Colonic mucosa (tissue), 4 donors: Measurements from ENCODE around the gene OLIG2. TPM values are rescaled to one million over a fixed set of nuclear protein-coding genes. Genes with fewer than 3 reads are reported as not detected.

Experiments
- DNase-seq: peaks from one replicate; pipeline ENCODE4 v3.0.0-alpha.2; 2020
- H3K27ac ChIP-seq: fragments of 200-600 bp; one replicate; pipeline ENCODE4 v1.8.0; 2021
- H3K27me3 ChIP-seq: fragments of 200-600 bp; one replicate; pipeline ENCODE4 v1.8.0; 2021
- H3K36me3 ChIP-seq: fragments of 200-600 bp; one replicate; pipeline ENCODE4 v1.8.0; 2021
- H3K4me1 ChIP-seq: fragments of 200-600 bp; one replicate; pipeline ENCODE4 v1.8.0; 2021; ENCODE audit warnings: mild to moderate bottlenecking
- H3K4me3 ChIP-seq: fragments of 200-600 bp; one replicate; pipeline ENCODE4 v1.8.0; 2021
- H3K9ac ChIP-seq, 2 donors: one replicate each; pipeline ENCODE4 v1.7.0; 2013; ENCODE audit warnings: control low read depth in 2 of 2, low read depth in 2 of 2, low read length in 2 of 2
- H3K9me3 ChIP-seq: fragments of 200-600 bp; one replicate; pipeline ENCODE4 v1.8.0; 2021
- intact Hi-C: fragments of 100-400 bp; cut with DNase I; formaldehyde crosslinking; loops from one replicate; pipeline ENCODE4 v1.14.1; 2022
- total RNA-seq, 2 donors: library from RNA; stranded (reverse); fragmentation: NEBNext Ultra II Directional in 1 of 2; extraction: Animal tissue kit (Norgen Biotek cat#: 25700) in 1 of 2; gene quantifications; one replicate each; pipeline ENCODE4 v1.2.1, GENCODE V29; 2021
- TF ChIP-seq, protein P1 (sequence below): fragments of 200-600 bp; IDR thresholded peaks from one replicate; pipeline ENCODE4 v1.8.0; 2022; ENCODE audit warnings: antibody characterized with exemption, mild to moderate bottlenecking
- donor health status: healthy.
- donor health status: DM: no; HTN: no; CAD: no.
- donor health status: DM: no; HTN: no; CAD: no.

Gene OLIG2
- total RNA-seq, 2 donors from 2014 or later, result not detected

DNA sequence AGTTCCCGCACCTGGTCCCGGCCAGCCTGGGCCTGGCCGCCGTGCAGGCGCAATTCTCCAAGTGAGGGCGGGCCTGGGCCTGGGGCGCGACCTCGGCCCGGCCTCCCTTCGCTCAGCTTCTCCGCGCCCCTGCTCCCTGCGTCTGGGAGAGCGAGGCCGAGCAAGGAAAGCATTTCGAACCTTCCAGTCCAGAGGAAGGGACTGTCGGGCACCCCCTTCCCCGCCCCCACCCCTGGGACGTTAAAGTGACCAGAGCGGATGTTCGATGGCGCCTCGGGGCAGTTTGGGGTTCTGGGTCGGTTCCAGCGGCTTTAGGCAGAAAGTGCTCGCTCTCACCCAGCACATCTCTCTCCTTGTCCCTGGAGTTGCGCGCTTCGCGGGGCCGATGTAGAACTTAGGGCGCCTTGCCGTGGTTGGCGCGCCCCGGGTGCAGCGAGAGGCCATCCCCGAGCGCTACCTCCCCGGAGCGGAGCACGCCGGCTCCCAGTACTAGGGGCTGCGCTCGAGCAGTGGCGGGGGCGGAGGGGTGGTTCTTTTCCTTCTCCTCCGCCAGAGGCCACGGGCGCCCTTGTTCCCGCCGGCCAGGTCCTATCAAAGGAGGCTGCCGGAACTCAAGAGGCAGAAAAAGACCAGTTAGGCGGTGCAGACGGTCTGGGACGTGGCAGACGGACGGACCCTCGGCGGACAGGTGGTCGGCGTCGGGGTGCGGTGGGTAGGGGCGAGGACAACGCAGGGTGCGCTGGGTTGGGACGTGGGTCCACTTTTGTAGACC is 45.4 kb downstream of the OLIG2 start:
- Histone ChIP-seq H3K36me3 (no peaks in the 10 kb centered on the region), H3K9ac (no peak overlapping the region), H3K9me3 (no peaks in the 10 kb centered on the region), H3K27me3 (peaks cover 56% of the 10 kb centered on the region), H3K4me1 (peaks cover 7% of the 10 kb centered on the region), H3K4me3 (peak overlapping the region; percentile 28), H3K27ac (no peak overlapping the region)
- TF ChIP-seq, protein P1, sequence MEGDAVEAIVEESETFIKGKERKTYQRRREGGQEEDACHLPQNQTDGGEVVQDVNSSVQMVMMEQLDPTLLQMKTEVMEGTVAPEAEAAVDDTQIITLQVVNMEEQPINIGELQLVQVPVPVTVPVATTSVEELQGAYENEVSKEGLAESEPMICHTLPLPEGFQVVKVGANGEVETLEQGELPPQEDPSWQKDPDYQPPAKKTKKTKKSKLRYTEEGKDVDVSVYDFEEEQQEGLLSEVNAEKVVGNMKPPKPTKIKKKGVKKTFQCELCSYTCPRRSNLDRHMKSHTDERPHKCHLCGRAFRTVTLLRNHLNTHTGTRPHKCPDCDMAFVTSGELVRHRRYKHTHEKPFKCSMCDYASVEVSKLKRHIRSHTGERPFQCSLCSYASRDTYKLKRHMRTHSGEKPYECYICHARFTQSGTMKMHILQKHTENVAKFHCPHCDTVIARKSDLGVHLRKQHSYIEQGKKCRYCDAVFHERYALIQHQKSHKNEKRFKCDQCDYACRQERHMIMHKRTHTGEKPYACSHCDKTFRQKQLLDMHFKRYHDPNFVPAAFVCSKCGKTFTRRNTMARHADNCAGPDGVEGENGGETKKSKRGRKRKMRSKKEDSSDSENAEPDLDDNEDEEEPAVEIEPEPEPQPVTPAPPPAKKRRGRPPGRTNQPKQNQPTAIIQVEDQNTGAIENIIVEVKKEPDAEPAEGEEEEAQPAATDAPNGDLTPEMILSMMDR, result no peak
- intact Hi-C loops, result no loop called here
- no peak for DNase-seq

DNA sequence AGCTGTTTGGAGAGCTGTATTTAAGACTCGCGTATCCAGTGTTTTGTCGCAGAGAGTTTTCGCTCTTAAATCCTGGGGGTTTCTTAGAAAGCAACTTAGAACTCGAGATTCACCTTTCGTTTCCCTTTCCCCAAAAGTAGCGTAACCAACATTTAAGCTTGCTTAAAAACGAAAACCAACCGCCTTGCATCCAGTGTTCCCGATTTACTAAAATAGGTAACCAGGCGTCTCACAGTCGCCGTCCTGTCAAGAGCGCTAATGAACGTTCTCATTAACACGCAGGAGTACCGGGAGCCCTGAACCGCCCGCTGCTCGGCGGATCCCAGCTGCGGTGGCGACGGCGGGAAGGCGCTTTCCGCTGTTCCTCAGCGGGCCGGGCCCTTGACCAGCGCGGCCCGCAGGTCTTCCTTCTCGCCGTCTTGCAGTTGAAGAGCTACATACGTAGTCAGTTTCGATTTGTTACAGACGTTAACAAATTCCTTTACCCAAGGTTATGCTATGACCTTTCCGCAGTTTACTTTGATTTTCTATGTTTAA is 46.1 kb downstream of the OLIG2 start:
- Histone ChIP-seq H3K4me1 (peaks cover 7% of the 10 kb centered on the region), H3K27ac (no peak overlapping the region), H3K9me3 (no peaks in the 10 kb centered on the region), H3K4me3 (peak overlapping the region; percentile 28), H3K36me3 (no peaks in the 10 kb centered on the region), H3K9ac (no peak overlapping the region), H3K27me3 (peaks cover 53% of the 10 kb centered on the region)
- no peak for DNase-seq
- intact Hi-C loops, result no loop called here
- TF ChIP-seq, protein P1, result no peak

GRCh38 chr21:33073636-33074035 is 47.9 kb downstream of the OLIG2 start:
- no peak overlapping the region for H3K27ac ChIP-seq
- H3K27me3 ChIP-seq, result peaks cover 48% of the 10 kb centered on the region
- intact Hi-C loops, result no loop called here
- no peak overlapping the region for H3K4me3 ChIP-seq
- DNase-seq, result no peak
- no peak overlapping the region for H3K9ac ChIP-seq
- peaks cover 7% of the 10 kb centered on the region for H3K4me1 ChIP-seq
- TF ChIP-seq, protein P1, result no peak
- no peaks in the 10 kb centered on the region for H3K36me3 ChIP-seq
- no peaks in the 10 kb centered on the region for H3K9me3 ChIP-seq

GRCh38 chr21:33075128-33075527 is 49.4 kb downstream of the OLIG2 start:
- Histone ChIP-seq H3K9ac (no peak overlapping the region), H3K27ac (no peak overlapping the region), H3K9me3 (no peaks in the 10 kb centered on the region), H3K27me3 (peaks cover 34% of the 10 kb centered on the region), H3K4me3 (no peak overlapping the region), H3K36me3 (no peaks in the 10 kb centered on the region), H3K4me1 (peaks cover 7% of the 10 kb centered on the region)
- TF ChIP-seq, protein P1, result no peak
- DNase-seq, result no peak
- intact Hi-C loops, result no loop called here

DNA sequence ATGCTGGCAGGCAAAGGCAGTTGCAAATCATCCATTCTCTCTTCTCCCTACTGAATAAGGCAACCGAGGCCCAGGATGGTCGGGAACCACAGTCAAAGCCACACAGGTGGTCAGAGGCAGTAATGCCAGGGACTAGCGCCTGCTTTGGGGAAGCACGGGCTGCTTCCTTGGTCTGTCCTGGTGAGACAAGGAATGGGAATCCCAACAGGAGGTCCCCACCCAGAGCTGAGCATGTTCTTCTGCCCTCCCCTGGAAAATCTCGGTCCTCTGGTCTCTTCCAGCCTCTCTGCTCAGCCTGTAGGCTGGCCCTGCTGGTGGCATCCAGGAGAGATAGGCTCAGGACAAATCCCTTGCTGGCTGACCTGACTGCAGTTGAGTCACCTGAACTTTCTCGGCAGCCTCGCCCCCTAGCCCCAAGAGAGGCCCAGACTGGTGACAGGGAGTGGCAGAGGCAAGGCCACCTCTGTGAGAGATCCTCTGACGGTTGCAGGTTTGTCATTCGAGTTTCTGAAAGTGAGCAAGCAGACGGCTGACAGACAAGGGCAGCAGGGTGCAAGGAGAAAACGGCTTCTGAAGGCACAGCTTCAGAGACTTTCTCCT is 50.0 kb downstream of the OLIG2 start:
- Histone ChIP-seq H3K27ac (no peak overlapping the region), H3K4me1 (peaks cover 7% of the 10 kb centered on the region), H3K27me3 (peaks cover 29% of the 10 kb centered on the region), H3K9ac (no peak overlapping the region), H3K4me3 (no peak overlapping the region), H3K9me3 (no peaks in the 10 kb centered on the region), H3K36me3 (no peaks in the 10 kb centered on the region)
- DNase-seq, result no peak
- TF ChIP-seq, protein P1, result no peak
- intact Hi-C loops, result no loop called here
